Kidney (tissue), 14 donors: ENCODE results near the gene HPD. TPM values are rescaled to one million over a fixed set of nuclear protein-coding genes. Genes with fewer than 3 reads are reported as not detected.
"Not testable (repeated sequence)": the region's sequence is repeated elsewhere in the genome, so short reads cannot be mapped to it uniquely, and the experiment has no call there.

Experiments
- DNase-seq, 5 donors: peaks; one replicate each; pipeline ENCODE4 v3.0.0-alpha.2; 2013 to 2020
- FAIRE-seq: peaks from 2 replicates; lab custom pipeline; 2012; peaks lifted over from hg19 to GRCh38; lab: Jason Lieb, UNC
- H3K27ac ChIP-seq, 2 donors: one replicate each; pipeline ENCODE4 v1.7.0; 2013; ENCODE audit warnings: low read depth in 2 of 2, low read length in 2 of 2, inconsistent platforms in 1 of 2
- H3K27me3 ChIP-seq: one replicate; pipeline ENCODE4 v1.7.1; 2013; ENCODE audit warnings: low read length, inconsistent platforms; ENCODE audit not compliant: control insufficient read depth, insufficient read depth
- H3K36me3 ChIP-seq, 3 donors: one replicate each; pipeline versions ENCODE4 v1.7.0 to v1.7.1; 2013; ENCODE audit warnings: low read length in 3 of 3, control low read depth in 1 of 3, inconsistent platforms in 1 of 3; ENCODE audit not compliant: insufficient read depth in 3 of 3, control insufficient read depth in 2 of 3
- H3K4me1 ChIP-seq, 3 donors: one replicate each; pipeline versions ENCODE4 v1.7.0 to v1.7.1; 2013; ENCODE audit warnings: low read length in 3 of 3, inconsistent platforms in 1 of 3, low read depth in 1 of 3; ENCODE audit not compliant: control insufficient read depth in 2 of 3, insufficient read depth in 2 of 3
- H3K4me3 ChIP-seq, 3 donors: one replicate each; pipeline versions ENCODE4 v1.7.0 to v1.8.1; 2013; ENCODE audit warnings: low read length in 3 of 3, control low read depth in 1 of 3, inconsistent platforms in 1 of 3
- H3K9ac ChIP-seq, 3 donors: one replicate each; pipeline versions ENCODE4 v1.7.0 to v1.7.1; 2013; ENCODE audit warnings: low read length in 3 of 3, control low read depth in 1 of 3, inconsistent platforms in 1 of 3
- H3K9me3 ChIP-seq, 3 donors: one replicate each; pipeline versions ENCODE4 v1.7.0 to v1.7.1; 2013; ENCODE audit warnings: low read length in 3 of 3, control low read depth in 1 of 3, inconsistent platforms in 1 of 3; ENCODE audit not compliant: control insufficient read depth in 2 of 3, insufficient read depth in 1 of 3
- CTCF ChIP-seq: IDR thresholded peaks from 3 replicates; pipeline ENCODE4 v1.5.1; 2012; ENCODE audit warnings: mild to moderate bottlenecking, moderate library complexity, borderline replicate concordance; ENCODE audit not compliant: insufficient read depth; ENCODE audit errors: extremely low read depth
- intact Hi-C: fragments of 100-400 bp; cut with DNase I; formaldehyde crosslinking; loops from one replicate; pipeline ENCODE4 v1.11.1; 2022
- polyA plus RNA-seq: library from polyadenylated mRNA; stranded (reverse); fragments of 350-450 nt; fragmentation: Illumina TruSeq; extraction: RNeasy Lipid Tissue Mini Kit (QIAGEN cat#74804); gene quantifications from one replicate; pipeline ENCODE4 v1.2.3, GENCODE V29; 2014; ENCODE audit warnings: low read depth, low replicate concordance; ENCODE audit not compliant: insufficient read depth
- total RNA-seq: library from RNA; stranded (reverse); fragmentation: NEBNext Ultra II Directional; extraction: Animal tissue kit (Norgen Biotek cat#: 25700); gene quantifications from one replicate; pipeline ENCODE4 v1.2.1, GENCODE V29; 2021
- donor health status: control.
- donor health status: control.
- donor health status: control.
- donor health status: control.
- donor health status: control.
- donor health status: DM: yes; HTN: yes; CAD: no.
- donor health status: Normal renal cell carcinoma (clear cell type).

The HPD gene
- total and polyA plus RNA-seq, 2 donors from 2014 or later = 4.6 to 393 TPM

DNA sequence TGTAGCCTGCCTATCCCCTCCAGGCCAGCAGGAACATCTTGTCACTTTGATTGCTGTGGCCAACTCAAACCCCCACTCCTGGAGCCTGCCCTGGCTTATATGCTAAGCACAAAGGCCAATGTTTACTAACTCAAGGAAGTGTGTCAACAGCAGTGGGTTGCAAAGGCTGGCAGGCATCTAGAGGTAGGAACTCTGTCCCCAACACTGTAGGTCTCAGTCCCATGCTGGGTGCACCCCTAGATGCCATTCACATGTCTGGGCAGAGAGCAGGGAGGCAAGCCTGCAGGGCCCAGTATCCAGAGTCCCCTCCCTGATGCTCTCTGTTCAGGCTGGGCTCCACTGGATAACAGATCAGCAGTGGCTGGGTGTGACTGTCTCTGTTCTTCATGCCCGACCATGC, 1.6 kb upstream of the HPD start:
- Histone ChIP-seq H3K9me3 (no peaks in the 10 kb centered on the region), H3K4me1 (peaks cover 0 to 21% (median 4%) of the 10 kb centered on the region in 3 donors), H3K4me3 (no peak overlapping the region), H3K36me3 (no peaks in the 10 kb centered on the region), H3K9ac (no peak overlapping the region), H3K27me3 (no peaks in the 10 kb centered on the region), H3K27ac (peak overlapping the region in 1 of 2 donors; percentile 11)
- DNase-seq (no peak), FAIRE-seq (no peak)
- intact Hi-C loops = no loop called here
- no peak for TF ChIP-seq CTCF

DNA sequence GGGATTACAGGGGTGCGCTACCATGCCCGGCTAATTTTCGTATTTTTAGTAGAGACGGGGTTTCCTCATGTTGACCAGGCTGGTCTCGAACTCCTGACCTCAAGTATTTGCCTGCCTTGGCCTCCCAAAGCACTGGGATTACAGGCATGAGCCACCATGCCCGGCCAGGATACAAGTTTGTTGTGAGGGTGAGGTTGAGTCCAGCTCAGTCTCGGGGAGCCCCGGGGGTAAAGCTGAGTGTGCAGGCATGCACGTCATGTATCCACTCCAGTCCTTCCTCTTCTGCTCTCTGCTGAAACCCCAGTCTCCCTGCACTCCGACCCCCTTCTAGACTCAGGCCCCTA, 369 bp downstream of the HPD start:
- intact Hi-C loops = no loop called here
- Histone ChIP-seq H3K9ac (peak overlapping the region in 1 of 3 donors; percentile 79), H3K4me3 (peak overlapping the region in 2 of 3 donors; percentile 60 to 65), H3K9me3 (no peaks in the 10 kb centered on the region), H3K27ac (peak overlapping the region; percentile 85 to 93), H3K36me3 (no peaks in the 10 kb centered on the region), H3K27me3 (no peaks in the 10 kb centered on the region), H3K4me1 (peaks cover 0 to 21% (median 4%) of the 10 kb centered on the region in 3 donors)
- no peak for FAIRE-seq
- no peak for TF ChIP-seq CTCF
- no peak for DNase-seq

DNA sequence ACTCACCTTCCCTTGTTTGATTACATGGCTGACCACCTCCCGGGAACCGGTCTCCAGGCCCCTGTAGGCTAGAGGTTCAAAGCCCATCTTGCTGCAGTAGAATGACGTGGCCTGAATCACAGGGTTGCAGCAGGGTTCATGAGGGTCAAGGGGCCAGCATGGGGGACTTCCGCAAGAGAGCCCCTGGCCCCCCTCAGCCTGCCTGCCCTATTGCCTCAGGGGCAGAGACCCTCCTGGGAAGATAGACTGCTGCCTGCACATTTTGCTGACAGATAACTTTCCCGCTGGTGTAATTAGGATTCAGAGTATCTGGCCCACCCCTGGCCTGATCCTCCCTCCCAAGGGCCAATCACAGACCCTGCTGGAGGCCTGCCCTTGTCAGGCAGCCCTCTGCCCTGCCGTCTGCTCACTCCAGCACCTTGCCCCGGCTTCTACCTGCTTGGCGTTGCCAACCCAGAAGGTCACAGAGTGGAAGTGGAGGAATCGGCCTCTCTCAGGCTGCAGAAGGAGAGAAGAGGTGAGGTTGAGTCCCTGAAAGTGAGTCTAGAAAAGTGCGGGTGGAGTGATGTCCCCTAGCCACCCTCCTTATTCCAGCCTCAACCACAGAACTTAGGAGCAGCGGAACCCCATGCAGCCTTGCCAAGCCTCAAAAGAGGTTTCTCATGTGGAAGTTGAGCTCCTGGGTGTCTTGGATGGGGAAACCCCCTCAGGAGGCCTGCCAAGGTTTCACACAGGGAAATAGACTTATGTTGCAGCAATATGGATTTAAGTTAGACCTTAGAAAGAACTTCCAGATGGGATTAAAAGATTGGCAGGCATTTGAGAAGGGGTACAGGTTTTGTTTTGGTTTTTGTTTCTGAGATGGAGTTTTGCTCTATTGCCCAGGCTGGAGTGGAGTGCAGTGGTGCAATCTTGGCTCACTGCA, 1.1 kb downstream of the HPD start:
- TF ChIP-seq CTCF = no peak
- FAIRE-seq (no peak), DNase-seq (peak in 3 of 5 donors; percentile 28 to 56 (median 31))
- no peaks in the 10 kb centered on the region for H3K9me3 ChIP-seq
- H3K36me3 ChIP-seq = no peaks in the 10 kb centered on the region
- H3K4me1 ChIP-seq = peaks cover 0 to 21% (median 4%) of the 10 kb centered on the region in 3 donors
- intact Hi-C loops = no loop called here
- peak overlapping the region in 1 of 3 donors; percentile 79 for H3K9ac ChIP-seq
- peak overlapping the region; percentile 85 to 93 for H3K27ac ChIP-seq
- H3K27me3 ChIP-seq = no peaks in the 10 kb centered on the region
- peak overlapping the region in 2 of 3 donors; percentile 60 to 65 for H3K4me3 ChIP-seq

DNA sequence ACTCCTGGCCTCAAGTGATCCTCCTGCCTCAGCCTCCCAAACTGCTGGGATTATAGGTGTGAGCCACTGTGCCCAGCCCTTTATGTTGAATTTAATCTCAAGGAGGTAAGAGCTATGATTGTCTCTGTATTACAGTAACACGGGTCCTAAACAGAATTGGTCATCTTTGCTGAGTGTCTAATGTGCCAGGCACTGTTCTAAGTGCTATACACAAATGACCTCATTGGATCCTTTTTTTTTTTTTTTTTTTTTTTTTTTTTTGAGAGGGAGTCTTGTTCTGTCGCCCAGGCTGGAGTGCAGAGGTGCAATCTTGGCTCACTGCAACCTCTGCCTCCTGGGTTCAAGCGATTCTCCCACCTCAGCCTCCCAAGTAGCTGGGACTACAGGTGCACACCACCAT, 6.3 kb downstream of the HPD start:
- FAIRE-seq, H3K27ac ChIP-seq, DNase-seq, H3K27me3 ChIP-seq, H3K9me3 ChIP-seq, H3K36me3 ChIP-seq, H3K4me3 ChIP-seq, H3K9ac ChIP-seq, intact Hi-C loops, H3K4me1 ChIP-seq: not testable (repeated sequence)
